ENCODE data around the gene CDC37L1.
"Not testable (repeated sequence)": the region's sequence is repeated elsewhere in the genome, so short reads cannot be mapped to it uniquely, and the experiment has no call there.

Gene CDC37L1

DNA sequence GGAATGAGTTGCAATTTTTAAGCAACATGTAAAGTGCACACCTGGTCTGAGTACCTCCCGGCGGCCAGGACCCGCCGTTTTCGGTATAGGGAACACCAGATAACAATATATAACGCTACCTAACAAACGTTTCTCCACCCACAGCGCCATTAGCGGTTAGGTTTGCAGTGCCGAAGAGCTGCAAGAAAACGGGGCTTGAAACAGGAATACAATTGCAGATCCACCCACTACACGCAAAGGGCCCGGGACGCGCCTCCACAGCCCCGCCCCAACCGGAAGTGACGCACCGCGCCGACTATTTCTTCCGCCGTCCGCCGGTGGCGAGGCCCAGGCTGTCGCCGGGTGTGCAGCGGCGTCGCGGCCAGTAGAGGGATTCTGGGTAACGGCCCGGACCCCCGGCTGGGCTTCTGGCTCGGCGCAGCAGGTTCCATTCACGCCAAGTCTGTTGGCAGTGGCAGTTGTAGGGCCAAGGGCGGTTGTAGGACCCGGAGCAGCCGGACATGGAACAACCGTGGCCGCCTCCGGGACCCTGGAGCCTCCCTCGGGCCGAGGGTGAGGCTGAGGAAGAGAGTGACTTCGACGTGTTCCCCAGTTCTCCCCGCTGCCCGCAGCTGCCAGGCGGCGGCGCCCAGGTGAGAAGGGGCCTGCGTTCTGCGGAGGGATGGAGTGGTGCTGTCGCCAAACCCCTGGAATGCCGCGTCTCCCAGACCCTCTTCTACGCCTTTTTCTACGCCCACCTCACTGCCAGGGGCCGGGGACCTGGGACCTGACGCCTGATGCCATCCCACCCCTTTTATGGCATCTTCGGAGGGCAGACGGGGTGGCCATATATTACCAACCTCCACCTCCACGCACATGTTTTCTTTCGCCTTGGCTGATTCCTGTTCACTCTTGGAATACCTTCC lies at the start of gene CDC37L1:
CDC37L1 (plus strand) TSS at position 302 of the 905 bp plus-strand sequence; CDS start at position 501, 199 bp downstream.
- DNase-seq (ENCODE audit: low read depth, low spot score): peak; percentile 99

DNA sequence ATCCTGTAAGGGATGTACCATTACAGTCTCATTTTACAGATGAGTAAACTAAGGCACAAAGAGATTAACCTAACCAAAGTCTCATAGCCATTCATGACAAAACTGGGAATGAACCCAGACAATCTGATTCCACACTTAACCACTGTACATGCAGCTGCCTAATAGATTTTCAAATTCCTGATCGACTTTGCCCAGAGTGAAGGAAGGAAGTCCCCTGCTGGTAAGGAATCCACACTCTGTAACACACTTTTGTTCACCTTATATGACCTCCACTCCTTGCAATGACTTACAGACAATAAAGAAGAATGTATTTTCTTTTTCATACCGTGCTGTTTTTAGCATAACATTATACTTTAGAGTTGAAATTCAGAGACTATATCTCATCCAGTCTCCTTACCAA lies 48.5 kb upstream of the CDC37L1 start:
- no peak for DNase-seq (ENCODE audit: low read depth, low spot score)

DNA sequence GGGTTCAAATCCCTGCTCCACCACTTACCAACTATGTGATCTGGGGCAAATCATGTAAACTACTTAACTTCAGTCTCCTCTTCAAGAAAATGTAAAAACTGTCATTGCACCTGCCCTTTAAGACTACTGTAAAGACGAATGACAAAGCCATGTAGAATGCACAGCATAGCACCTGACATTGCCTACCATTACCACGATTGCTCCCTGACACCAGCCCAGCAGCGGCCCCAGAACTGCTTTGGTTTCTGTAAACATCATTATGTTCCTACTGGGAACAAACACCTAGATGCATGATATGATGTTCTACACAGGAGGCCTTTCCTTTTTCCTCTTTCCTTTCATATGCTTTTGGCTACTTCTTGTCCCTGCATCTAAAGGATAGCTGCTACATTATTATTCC lies 40.4 kb upstream of the CDC37L1 start:
- no peak for DNase-seq (ENCODE audit: low read depth, low spot score)

DNA sequence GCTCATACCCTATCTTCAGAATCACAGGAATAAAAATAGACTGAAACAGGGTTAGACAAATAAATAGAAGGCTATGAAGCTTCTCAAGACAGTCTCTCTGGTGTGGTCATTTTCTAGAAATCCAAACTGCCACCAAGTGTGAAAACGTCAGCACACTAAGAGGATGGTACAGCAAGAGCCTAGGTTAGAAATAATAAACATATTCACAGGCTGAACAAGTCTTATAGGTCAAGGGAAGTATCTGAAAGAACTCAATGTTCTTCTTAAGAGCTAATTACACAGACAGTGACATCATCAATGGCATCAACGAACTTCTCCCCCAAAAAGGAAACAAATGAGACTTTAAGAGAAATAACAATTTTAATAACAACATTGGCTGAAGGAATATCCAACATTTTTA lies 39.9 kb upstream of the CDC37L1 start:
- no peak for DNase-seq (ENCODE audit: low read depth, low spot score)

DNA sequence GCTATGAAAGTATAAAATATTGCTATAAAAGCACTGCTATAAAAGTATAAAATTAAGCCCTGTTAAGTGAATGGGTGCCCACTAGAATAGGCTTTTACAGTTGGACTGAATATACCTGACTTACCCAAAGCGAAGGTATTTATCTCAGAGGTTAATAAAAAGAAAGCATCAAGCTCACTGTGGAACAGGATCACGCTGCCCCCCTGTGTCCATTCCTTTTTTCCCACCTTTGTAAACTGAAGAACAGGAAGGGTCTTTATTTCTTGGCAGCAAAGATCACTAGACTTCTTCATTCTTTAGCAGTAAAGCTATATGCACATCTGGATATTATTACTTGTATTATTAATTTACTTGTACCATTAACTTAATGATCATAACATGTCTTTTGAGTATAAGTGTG lies 39.3 kb upstream of the CDC37L1 start:
- no peak for DNase-seq (ENCODE audit: low read depth, low spot score)

DNA sequence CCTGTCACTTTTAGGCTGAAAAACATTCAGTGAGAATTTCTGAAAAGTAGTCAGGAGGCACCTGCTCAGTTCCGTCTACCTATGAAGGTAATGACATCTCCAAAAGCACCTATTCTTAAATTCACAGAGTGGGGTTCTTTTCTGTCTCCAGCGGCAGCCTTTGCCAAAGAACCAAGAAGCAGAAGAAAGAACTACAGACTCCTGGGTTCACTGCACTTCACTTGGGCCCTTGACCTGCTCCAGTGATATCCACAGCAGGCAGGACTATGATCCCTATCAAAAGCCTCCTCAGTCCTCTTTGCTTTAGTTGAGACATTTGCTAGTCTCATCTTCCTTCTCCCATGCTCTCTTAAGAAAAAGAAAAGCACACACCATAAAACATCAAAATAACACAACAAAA lies 37.0 kb upstream of the CDC37L1 start:
- no peak for DNase-seq (ENCODE audit: low read depth, low spot score)

DNA sequence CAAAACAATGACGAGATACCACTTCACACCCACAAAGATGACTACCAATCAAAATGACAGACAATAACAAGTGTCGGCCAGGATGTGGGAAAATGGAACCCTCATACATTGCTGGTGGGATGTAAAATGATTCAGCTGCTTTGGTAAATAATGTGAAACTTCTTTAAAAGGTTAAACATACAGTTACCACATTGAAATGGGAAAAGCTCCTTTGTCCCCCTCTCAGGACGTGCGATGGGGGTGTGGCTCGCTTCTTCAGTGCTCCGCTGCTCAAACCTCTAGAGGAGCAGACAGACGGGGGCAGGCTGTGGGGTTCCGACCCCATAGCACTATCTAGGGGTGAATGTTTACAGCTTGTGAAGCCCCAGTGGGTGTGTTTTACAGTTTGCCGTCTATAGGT lies 25.3 kb upstream of the CDC37L1 start:
- no peak for DNase-seq (ENCODE audit: low read depth, low spot score)

DNA sequence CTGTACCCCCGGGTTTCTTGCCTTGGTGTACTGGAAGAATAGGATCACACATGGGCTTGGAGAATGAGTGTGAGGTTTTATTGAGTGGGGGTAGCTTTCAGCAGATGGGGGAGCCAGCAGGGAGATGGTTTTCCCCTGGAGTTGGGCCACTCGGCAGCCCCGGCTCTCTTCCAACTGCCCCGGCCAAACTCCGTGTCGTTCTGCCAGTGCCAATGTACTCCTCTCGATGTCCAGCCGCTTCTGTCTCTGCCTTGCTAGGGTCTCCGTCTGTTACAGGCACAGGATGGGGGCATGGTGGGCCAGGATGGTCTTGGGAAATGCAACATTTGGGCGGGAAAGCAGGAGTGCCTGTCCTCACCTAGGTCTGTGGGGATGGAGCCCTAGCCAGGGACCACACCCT lies 24.8 kb upstream of the CDC37L1 start:
- no peak for DNase-seq (ENCODE audit: low read depth, low spot score)

DNA sequence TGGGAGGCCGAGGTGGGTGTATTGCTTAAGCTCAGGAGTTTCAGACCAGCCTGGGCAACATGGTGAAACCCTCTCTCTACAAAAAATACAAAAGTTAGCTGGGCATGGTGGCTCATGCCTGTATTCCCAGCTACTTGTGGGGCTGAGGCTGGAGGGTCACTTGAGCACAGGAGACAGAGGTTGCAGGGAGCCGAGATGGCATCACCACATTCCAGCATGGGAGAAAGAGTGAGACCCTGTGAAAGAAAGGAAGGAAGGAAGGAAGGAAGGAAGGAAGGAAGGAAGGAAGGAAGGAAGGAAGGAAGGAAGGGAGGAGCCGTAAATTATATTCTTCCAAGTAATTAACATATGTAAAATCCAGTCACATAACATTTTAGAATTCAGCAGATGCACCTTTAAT lies 23.2 kb upstream of the CDC37L1 start:
- not testable (repeated sequence) for DNase-seq (ENCODE audit: low read depth, low spot score)

DNA sequence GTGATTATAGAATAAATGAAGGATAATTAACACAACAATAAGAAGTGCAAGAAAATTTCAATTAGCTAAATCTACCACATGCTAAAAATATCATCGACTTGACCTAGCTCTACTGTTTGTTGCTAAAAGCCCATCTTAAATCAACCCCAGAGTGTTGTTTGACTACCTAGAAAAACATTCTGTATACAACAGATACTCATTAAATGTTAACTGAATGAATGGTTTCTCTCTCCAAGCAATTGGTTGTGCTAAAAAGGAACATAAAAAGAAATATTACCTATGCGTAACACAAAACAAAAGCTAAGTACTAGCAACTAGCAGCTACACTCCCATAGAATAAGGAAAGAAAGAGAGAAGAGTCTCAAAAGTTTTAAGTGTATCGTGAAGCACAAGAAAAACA lies 22.7 kb upstream of the CDC37L1 start:
- DNase-seq (ENCODE audit: low read depth, low spot score): no peak

DNA sequence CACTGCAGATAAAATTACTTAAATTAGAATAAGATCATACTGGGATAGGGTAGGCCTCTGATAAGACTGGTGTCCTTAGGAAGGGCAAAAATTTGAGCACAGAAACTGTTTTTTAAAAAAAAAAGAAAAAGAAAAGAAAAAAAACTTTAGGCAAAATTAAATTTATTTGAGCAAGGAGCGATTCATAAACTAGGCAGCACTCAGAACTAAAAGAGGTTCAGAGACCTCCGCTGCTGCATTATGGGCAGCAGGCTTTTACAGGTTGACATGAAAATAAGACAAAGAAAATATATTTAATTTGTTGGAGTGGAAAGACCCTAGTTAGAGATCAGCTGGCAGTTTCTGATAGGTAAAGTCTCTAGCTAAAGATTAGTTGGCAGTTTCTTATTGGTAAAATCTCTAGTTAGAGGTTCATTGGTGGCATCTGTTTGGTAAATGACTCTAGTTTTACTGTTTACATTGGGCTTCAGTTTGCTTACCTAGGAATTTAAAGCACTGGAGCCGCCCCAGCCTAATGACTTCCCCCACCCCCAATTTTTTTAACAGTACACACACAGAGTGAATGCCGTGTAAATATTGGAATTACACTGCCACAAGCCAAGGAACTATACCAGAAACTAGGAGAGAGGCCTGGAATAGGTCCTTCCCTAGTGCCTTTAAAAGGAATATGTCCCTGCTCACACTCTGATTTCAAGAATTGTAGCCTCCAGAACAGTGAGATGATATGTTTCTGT lies 21.8 kb upstream of the CDC37L1 start:
- DNase-seq (ENCODE audit: low read depth, low spot score): no peak

DNA sequence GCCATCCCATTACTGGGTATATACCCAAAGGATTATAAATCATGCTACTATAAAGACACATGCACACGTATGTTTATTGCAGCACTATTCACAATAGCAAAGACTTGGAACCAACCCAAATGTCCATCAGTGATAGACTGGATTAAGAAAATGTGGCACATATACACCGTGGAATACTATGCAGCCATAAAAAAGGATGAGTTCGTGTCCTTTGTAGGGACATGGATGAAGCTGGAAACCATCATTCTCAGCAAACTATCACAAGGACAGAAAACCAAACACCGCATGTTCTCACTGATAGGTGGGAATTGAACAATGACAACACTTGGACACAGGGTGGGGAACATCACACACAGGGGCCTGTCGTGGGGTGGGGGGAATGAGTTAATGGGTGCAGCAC lies 18.7 kb upstream of the CDC37L1 start:
- DNase-seq (ENCODE audit: low read depth, low spot score): not testable (repeated sequence)

DNA sequence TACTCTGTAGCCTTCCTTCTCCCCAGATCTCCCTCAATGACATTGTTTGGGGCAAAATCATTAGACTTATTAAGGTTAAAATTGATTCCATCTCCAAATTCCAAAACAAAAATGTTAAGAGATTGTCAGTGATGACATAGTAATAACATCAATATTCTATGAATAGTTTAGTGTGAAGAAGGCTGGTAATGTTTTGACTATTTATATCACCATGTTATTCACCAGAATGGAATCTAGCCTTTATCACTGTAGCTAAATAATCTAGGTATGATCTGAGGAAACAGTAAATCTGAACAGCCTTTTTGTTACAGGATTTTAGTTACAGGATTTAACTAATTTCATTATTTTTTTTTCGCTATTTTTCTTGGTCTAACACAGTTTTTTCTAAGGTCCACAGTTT lies 18.2 kb upstream of the CDC37L1 start:
- DNase-seq (ENCODE audit: low read depth, low spot score): no peak

DNA sequence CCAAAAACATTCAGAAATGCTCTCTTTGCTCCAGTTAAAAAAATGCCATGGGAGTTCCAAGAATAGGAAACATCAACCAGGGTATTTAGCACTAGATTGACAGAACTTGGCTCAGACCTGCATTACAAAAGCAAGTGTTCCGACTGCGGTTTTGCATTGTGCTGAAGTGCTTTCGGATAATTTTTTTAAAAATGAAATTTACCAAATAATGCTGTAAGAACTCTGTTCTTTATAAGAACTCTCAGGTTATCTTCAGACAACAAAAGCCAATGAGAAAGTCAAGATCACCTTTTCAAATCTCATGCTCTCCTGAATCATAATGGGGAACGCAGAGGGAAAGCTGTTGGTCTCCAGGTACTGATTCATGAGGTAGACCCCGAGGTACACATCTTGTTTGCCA lies 17.8 kb upstream of the CDC37L1 start:
- DNase-seq (ENCODE audit: low read depth, low spot score): no peak

DNA sequence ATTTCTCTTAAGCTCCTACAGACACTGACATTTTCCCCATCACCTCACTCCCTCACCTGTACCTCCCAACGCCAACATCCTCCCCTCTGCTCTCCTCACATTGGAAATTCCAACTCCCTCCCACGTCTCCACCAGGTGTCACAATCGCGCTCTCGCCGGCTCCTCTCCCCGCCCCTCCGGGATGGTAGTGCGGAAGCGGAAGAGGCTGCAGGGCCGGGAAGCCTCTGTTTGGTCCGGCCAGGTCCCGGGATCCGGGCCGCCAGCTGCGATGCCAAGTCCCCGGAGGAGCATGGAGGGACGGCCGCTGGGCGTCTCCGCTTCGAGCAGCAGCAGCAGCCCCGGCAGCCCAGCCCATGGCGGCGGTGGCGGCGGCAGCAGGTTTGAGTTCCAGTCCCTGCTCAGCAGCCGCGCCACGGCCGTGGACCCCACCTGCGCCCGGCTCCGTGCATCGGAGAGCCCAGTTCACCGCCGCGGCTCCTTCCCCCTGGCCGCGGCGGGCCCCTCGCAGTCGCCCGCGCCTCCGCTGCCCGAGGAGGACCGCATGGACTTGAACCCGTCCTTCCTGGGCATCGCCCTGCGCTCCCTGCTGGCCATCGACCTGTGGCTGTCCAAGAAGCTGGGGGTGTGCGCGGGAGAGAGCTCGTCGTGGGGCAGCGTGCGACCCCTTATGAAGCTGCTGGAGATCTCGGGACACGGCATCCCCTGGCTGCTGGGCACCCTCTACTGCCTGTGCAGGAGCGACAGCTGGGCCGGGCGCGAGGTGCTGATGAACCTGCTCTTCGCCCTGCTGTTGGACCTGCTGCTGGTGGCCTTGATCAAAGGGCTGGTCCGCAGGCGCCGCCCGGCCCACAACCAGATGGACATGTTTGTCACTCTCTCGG lies 17.0 kb upstream of the CDC37L1 start, which contains the start of gene PLPP6:
PLPP6 (plus strand) TSS at position 187 of the 881 bp plus-strand sequence; CDS start at position 269, 82 bp downstream.
- peak; percentile 31 for DNase-seq (ENCODE audit: low read depth, low spot score)

DNA sequence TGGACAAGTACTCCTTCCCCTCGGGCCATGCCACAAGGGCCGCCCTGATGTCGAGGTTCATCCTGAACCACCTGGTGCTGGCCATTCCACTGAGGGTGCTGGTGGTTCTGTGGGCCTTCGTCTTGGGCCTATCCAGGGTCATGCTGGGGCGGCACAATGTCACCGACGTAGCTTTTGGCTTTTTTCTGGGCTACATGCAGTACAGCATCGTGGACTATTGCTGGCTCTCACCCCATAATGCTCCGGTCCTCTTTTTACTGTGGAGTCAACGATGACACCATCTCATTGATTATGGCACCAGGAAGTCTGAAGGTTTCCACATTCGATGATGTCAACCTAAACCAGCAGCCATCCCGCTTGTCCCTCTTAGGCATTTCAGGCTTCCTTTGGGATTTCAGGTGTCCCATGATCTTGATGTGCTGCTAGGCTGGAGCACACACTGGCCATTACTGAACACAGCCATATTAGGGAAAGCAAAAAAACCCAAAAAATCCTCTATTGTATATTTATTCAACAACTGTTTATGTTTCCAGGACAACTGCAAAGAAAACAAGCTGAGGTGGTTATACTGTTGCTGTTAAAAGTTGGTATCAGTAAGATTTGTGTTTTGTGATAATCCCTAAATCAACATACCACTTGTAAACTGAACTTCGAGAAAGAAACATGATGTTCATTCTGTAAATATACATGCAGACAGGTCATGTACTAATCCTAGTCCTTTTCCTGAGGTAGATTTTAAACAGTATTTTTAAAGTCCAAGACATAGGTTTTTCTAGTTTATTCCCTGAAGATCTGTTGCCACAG lies 16.2 kb upstream of the CDC37L1 start:
- no peak for DNase-seq (ENCODE audit: low read depth, low spot score)

DNA sequence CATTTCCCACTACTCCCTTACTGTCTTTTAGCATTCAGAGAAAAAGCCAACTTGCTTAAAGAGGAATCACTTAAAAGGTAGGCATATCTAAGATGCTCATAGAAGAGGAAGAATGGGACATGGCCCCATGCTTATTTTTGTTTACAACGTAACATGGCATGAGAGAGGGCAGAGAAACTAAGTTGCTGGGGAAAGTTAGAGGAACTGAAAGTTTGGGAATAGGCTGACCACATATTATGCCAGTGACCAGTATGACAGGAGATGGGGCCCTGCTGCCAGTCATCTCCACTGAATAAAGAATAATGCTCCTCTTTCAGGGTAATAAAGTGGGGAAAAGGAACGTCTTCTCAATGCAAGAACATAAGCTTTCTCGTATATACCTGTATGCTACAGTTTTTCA lies 15.4 kb upstream of the CDC37L1 start:
- DNase-seq (ENCODE audit: low read depth, low spot score): no peak

DNA sequence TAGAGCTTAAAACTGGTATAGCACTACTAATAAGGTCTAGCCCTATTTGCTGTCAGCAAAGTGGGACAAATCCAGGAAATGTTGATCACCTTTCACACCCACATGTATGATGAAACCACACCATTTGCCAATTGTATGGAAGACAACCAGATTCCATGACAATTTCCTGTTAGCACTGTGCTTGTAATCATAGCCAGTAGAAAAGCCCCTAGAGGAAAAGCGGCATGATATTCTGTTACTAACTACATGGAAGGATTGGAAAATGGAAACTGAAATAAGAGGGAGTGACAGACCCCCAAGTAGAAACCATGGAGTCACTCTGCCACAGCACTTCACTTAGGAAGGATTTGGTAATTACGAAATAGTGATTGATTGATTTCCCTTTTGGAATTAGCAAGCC lies 14.0 kb upstream of the CDC37L1 start:
- no peak for DNase-seq (ENCODE audit: low read depth, low spot score)

DNA sequence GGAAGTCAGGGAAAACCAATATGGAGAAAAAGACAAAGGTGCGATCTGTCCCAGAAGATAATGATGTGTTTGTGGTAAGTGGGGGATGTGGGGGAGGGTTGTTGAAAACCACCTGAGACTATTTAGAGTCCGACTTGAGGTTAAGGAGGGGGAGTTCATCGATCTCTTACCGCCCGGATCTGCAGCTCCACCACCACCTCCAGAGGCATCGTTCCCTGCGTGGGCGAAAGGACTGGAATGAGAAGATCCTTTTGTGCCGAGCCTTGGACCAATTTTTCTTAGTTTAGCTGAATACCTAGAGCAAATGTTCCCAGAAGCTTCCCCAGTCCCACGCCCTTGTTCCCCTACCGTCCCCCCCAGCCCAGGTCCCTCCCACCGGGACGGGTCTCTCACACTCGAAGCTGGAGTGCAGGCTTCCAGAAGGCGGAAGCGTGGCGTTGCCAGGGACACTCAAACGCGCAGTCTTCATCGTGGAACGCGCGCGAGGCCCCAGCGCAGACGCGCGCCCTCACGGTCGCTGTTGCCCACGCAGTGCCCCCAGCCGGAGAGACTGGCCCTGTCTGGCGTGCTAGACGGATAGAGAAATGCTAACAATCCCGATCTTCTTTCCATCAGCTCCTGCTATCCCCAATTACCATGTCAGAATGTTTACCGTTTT lies 13.2 kb upstream of the CDC37L1 start, which contains the start of gene SPATA6L:
SPATA6L (minus strand) TSS at position 439 of the 658 bp plus-strand sequence; CDS start at position 209, 230 bp downstream.
- DNase-seq (ENCODE audit: low read depth, low spot score): no peak

DNA sequence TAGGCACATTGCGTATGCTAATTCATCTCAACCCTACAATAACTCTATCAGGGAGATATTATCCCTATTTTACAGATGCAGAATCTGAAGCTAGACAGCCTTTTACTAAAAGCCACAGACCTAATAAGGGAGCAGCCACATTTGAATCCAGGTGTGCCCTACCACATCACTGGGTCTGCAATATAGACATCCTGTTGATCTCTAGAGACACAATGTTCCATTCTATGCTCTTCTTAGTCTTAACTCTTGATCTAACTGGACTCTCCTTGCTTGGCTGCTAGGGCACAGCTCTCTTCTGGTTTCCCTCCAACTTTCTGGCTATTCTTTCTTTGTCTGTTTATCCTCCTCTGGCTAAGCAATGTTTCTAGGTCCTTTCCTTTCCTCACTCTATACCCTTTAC lies 11.7 kb upstream of the CDC37L1 start:
- no peak for DNase-seq (ENCODE audit: low read depth, low spot score)
